ENCODE measurements around the gene KRTAP5-5.
A peak's percentile ranks its signal among the peaks of the same experiment; 100 is the strongest.

KRTAP5-5 gene

GRCh38 chr11:1636291-1636950, 6.8 kb downstream of the KRTAP5-5 start:
- TF ChIP-seq TAF1 (IDR thresholded peaks at IDR 0.05; ENCODE audit: borderline replicate concordance, insufficient read depth, low read length): no peak
- TF ChIP-seq, protein P1, sequence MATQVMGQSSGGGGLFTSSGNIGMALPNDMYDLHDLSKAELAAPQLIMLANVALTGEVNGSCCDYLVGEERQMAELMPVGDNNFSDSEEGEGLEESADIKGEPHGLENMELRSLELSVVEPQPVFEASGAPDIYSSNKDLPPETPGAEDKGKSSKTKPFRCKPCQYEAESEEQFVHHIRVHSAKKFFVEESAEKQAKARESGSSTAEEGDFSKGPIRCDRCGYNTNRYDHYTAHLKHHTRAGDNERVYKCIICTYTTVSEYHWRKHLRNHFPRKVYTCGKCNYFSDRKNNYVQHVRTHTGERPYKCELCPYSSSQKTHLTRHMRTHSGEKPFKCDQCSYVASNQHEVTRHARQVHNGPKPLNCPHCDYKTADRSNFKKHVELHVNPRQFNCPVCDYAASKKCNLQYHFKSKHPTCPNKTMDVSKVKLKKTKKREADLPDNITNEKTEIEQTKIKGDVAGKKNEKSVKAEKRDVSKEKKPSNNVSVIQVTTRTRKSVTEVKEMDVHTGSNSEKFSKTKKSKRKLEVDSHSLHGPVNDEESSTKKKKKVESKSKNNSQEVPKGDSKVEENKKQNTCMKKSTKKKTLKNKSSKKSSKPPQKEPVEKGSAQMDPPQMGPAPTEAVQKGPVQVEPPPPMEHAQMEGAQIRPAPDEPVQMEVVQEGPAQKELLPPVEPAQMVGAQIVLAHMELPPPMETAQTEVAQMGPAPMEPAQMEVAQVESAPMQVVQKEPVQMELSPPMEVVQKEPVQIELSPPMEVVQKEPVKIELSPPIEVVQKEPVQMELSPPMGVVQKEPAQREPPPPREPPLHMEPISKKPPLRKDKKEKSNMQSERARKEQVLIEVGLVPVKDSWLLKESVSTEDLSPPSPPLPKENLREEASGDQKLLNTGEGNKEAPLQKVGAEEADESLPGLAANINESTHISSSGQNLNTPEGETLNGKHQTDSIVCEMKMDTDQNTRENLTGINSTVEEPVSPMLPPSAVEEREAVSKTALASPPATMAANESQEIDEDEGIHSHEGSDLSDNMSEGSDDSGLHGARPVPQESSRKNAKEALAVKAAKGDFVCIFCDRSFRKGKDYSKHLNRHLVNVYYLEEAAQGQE (IDR thresholded peaks at IDR 0.05; ENCODE audit: insufficient read depth in 1 of 2, low read depth in 2 of 2, low read length in 2 of 2): no peak
- TF ChIP-seq POLR2AphosphoS5 (IDR thresholded peaks at IDR 0.05; ENCODE audit: low read depth, low read length): no peak
- TF ChIP-seq SIN3A (IDR thresholded peaks at IDR 0.05; ENCODE audit: borderline replicate concordance, insufficient read depth, low read length): no peak
- no peak for TF ChIP-seq FOXP2 (optimal IDR thresholded peaks at IDR 0.05; ENCODE audit: borderline replicate concordance, extremely low read depth, extremely low read length, insufficient read depth)

DNA sequence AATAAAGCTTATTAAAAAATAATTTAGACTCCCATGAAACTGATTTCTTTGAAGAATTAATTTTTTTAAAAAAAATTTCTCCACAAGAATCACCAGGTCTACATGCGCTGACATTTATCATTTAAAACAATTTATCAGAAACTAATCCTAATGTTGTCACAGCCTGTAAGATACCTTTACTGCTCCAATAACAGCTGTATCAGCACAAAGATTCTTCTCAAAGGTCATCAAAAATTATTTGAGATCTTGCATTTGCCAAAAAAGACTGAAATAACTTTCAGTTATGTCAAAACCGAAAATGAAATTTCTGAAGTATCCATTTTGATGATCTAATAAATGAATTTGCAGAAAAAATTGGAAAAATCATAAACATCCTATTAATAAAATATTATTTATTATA, 8.1 kb downstream of the KRTAP5-5 start:
- TF ChIP-seq POLR2AphosphoS5 (IDR thresholded peaks at IDR 0.05; ENCODE audit: low read depth, low read length) (no peak), FOXP2 (optimal IDR thresholded peaks at IDR 0.05; ENCODE audit: borderline replicate concordance, extremely low read depth, extremely low read length, insufficient read depth) (no peak), TAF1 (IDR thresholded peaks at IDR 0.05; ENCODE audit: borderline replicate concordance, insufficient read depth, low read length) (no peak), SIN3A (IDR thresholded peaks at IDR 0.05; ENCODE audit: borderline replicate concordance, insufficient read depth, low read length) (no peak)
- TF ChIP-seq, protein P1 (IDR thresholded peaks at IDR 0.05; ENCODE audit: insufficient read depth in 1 of 2, low read depth in 2 of 2, low read length in 2 of 2): no peak

DNA sequence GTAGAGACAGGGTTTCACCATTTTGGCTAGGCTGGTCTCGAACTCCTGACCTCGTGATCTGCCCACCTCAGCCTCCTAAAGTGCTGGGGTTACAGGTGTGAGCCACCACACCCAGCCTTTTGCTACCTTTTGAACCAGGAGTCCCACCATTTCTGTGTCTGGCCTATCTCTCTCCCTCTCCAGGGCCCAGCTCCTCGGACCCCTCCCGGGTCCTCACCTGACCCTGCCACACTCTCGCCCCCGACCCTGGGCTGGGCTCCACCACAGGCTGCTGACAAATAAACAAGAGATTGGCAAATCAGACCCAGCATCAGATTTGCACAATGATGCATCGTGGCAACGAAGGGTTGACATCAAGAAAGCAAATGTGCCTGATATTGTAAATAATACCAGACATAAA, 8.8 kb downstream of the KRTAP5-5 start:
- TF ChIP-seq POLR2AphosphoS5 (IDR thresholded peaks at IDR 0.05; ENCODE audit: low read depth, low read length) (no peak), TAF1 (IDR thresholded peaks at IDR 0.05; ENCODE audit: borderline replicate concordance, insufficient read depth, low read length) (no peak), FOXP2 (optimal IDR thresholded peaks at IDR 0.05; ENCODE audit: borderline replicate concordance, extremely low read depth, extremely low read length, insufficient read depth) (no peak), SIN3A (IDR thresholded peaks at IDR 0.05; ENCODE audit: borderline replicate concordance, insufficient read depth, low read length) (no peak)
- TF ChIP-seq, protein P1 (IDR thresholded peaks at IDR 0.05; ENCODE audit: insufficient read depth in 1 of 2, low read depth in 2 of 2, low read length in 2 of 2): no peak

DNA sequence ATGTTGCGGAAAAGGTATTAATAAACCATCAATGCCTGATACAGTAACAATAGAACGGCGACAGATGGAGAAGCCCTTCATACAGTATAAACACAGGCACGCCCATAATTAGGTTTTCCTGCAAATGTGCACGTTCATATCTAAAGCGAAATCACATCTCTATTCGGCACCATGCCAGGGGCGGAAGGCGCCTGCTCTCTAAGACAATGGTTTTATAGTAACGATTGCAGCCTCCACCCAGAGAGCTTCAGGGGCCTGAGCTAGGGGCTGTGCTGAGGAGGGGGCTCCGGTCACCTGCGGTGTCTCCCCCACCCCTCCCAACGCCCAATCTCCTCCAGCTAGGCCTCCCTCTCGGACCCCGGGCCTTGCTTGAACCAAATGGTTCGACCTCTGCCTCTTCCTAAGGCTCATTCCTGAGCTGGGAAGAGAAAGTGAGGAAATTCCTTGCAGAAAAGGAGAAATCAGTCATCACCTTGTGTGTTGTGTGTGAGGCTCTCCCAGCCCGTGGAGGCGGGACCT, 9.6 kb downstream of the KRTAP5-5 start:
- no peak for TF ChIP-seq FOXP2 (optimal IDR thresholded peaks at IDR 0.05; ENCODE audit: borderline replicate concordance, extremely low read depth, extremely low read length, insufficient read depth)
- TF ChIP-seq, protein P1 (IDR thresholded peaks at IDR 0.05; ENCODE audit: insufficient read depth in 1 of 2, low read depth in 2 of 2, low read length in 2 of 2): no peak
- TF ChIP-seq SIN3A (IDR thresholded peaks at IDR 0.05; ENCODE audit: borderline replicate concordance, insufficient read depth, low read length): peak; percentile 86; the same call in 1 of the 2 replicates
- TF ChIP-seq TAF1 (IDR thresholded peaks at IDR 0.05; ENCODE audit: borderline replicate concordance, insufficient read depth, low read length): no peak

Data from PFSK-1 (cell line).